Thymus (tissue), 11 donors: ENCODE data around the gene C10orf71. TPM values are rescaled to one million over a fixed set of nuclear protein-coding genes. Genes with fewer than 3 reads are reported as not detected.

ENCODE experiments used
- DNase-seq, 9 donors: peaks; one replicate each; pipeline ENCODE4 v3.0.0-alpha.2; 2013; ENCODE audit warnings: low spot score in 9 of 9, low read depth in 6 of 9, missing footprints in 1 of 9
- H3K27ac ChIP-seq, 2 donors: one replicate each; pipeline ENCODE4 v1.5.1; 2013; ENCODE audit warnings: control low read depth in 1 of 2, low read depth in 1 of 2, low read length in 1 of 2, mild to moderate bottlenecking in 1 of 2, moderate library complexity in 1 of 2
- H3K27me3 ChIP-seq, 2 donors: one replicate each; pipeline ENCODE4 v1.5.1; 2013; ENCODE audit warnings: low read length in 1 of 2; ENCODE audit not compliant: control insufficient read depth in 2 of 2, insufficient read depth in 1 of 2
- H3K36me3 ChIP-seq, 2 donors: one replicate each; pipeline ENCODE4 v1.5.1; 2013; ENCODE audit warnings: low read length in 1 of 2, mild to moderate bottlenecking in 1 of 2, moderate library complexity in 1 of 2; ENCODE audit not compliant: control insufficient read depth in 2 of 2, insufficient read depth in 2 of 2
- H3K4me1 ChIP-seq, 2 donors: one replicate each; pipeline ENCODE4 v1.5.1; 2013; ENCODE audit warnings: low read length in 2 of 2; ENCODE audit not compliant: control insufficient read depth in 2 of 2, insufficient read depth in 2 of 2
- H3K4me3 ChIP-seq, 2 donors: one replicate each; pipeline ENCODE4 v1.5.1; 2013; ENCODE audit warnings: low read length in 2 of 2, control low read depth in 1 of 2, mild to moderate bottlenecking in 1 of 2
- H3K9me3 ChIP-seq, 2 donors: one replicate each; pipeline ENCODE4 v1.5.1; 2013; ENCODE audit warnings: low read length in 1 of 2, mild to moderate bottlenecking in 1 of 2; ENCODE audit not compliant: control insufficient read depth in 2 of 2, insufficient read depth in 1 of 2
- WGBS: extraction: QIAGEN DNeasy Blood & Tissue Kit; methylation state at CpG from one replicate; pipeline ENCODE4 v1.1.7; 2013; 5-methylcytosine and 5-hydroxymethylcytosine counted together
- polyA plus RNA-seq: library from polyadenylated mRNA; stranded (reverse); fragments of 200-250 nt; gene quantifications from one replicate; pipeline ENCODE4 v1.2.3, GENCODE V29; 2013
- total RNA-seq: library from RNA; stranded (reverse); fragments of 120-200 nt; gene quantifications from one replicate; pipeline ENCODE4 v1.2.4, GENCODE V29; 2013
- donor health status: healthy.

Gene C10orf71
- total and polyA plus RNA-seq, 2 donors, result 0.02 to 0.05 TPM

GRCh38 chr10:49367600-49367999, 68.6 kb downstream of the C10orf71 start:
- Histone ChIP-seq H3K4me3 (no peak overlapping the region), H3K27me3 (peaks cover 0 to 8% of the 10 kb centered on the region in 2 donors), H3K27ac (no peak overlapping the region), H3K9me3 (peaks cover 0 to 6% of the 10 kb centered on the region in 2 donors), H3K4me1 (no peaks in the 10 kb centered on the region), H3K36me3 (no peaks in the 10 kb centered on the region)
- 84% methylated on average over 5 of the region's 5 CpGs for WGBS
- DNase-seq, result no peak

DNA sequence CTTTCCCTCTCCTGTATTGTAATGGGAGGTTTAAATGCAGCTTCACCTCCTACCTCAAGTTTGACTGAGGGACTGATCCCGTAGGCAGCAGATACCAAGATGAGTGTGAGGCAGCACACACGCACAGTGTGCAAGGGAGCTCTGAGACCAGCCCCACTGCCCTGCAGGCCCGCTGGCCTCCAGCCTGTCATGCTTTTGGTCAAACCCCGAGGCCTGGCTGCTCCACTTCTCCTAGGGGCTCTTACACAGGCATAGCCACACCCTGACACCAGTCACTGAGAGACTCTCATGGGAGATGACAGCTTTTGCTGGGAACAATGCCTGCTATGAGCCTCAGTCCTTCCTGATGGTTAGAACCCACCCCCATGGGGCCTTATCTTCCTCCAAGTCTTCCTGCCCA, 69.3 kb downstream of the C10orf71 start:
- 88% methylated on average over 4 of the region's 4 CpGs for WGBS
- peaks cover 0 to 8% of the 10 kb centered on the region in 2 donors for H3K27me3 ChIP-seq
- H3K4me1 ChIP-seq, result no peaks in the 10 kb centered on the region
- no peak overlapping the region for H3K27ac ChIP-seq
- peaks cover 0 to 6% of the 10 kb centered on the region in 2 donors for H3K9me3 ChIP-seq
- DNase-seq, result no peak
- H3K4me3 ChIP-seq, result no peak overlapping the region
- no peaks in the 10 kb centered on the region for H3K36me3 ChIP-seq

- no peak overlapping the region for H3K27ac ChIP-seq
- no peaks in the 10 kb centered on the region for H3K36me3 ChIP-seq
- peaks cover 0 to 8% of the 10 kb centered on the region in 2 donors for H3K27me3 ChIP-seq
- no peaks in the 10 kb centered on the region for H3K4me1 ChIP-seq
- no peak for DNase-seq
- no peak overlapping the region for H3K4me3 ChIP-seq
- H3K9me3 ChIP-seq, result peaks cover 0 to 6% of the 10 kb centered on the region in 2 donors
- 90% methylated on average over 14 of the region's 14 CpGs for WGBS
Observed at GRCh38 chr10:49369216-49370162, 70.5 kb downstream of the C10orf71 start.

DNA sequence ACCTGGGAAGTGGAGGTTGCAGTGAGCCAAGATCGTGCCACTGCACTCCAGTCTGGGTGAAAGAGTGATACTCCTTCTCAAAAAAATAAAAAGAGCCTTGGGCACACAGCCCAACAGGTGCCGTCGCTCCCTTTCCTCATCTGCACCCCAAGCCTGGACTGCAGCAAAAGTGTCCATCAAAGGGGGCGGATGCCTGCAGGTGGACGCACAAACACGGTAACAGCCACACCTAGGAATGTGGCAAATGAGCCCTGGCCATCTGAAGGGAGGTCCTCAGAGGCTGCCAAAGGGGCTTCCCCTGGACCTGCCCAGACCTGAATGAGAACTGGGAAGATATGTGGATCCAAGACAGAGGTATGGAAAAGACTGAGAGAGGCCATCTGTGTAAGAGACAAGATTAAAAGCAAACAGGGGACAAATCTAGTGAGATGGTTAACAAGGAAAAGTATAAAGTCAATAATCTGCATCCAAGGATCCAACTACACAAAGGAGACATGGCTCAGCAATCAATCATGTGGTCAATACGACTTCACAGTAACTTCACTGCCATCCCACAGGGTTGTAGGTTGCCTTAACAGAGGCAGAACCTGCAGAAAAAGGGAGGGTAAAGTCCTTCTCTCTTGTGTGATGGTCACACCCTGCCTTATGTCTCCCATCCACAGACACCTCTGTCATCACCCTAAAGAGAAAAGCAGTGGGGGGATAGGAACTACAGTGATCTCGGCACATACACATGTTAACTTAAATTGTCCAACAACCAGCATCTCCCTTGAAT, 71.5 kb downstream of the C10orf71 start:
- H3K27me3 ChIP-seq, result peaks cover 0 to 9% of the 10 kb centered on the region in 2 donors
- no peak for DNase-seq
- H3K27ac ChIP-seq, result no peak overlapping the region

DNA sequence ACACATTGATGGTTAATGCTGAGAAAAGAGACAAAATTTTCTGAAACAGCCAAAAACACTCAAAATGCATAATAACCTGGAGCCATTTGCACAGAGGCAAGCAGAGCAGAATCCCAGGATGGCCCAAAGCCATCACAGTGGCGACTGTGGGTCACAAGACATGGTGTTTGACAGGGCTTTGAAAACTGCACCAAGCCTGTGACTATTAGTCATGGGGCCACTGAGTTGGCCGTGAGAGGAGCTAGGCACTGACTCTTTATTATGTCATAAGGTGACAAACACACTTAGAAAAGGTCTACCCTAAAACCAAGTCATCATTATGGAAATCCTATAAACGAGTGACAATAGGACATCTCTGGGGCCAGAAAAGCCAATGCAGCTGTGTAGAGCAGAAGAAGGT, 73.0 kb downstream of the C10orf71 start:
- no peaks in the 10 kb centered on the region for H3K36me3 ChIP-seq
- H3K4me3 ChIP-seq, result no peak overlapping the region
- H3K27me3 ChIP-seq, result peaks cover 0 to 12% of the 10 kb centered on the region in 2 donors
- H3K4me1 ChIP-seq, result no peaks in the 10 kb centered on the region
- 93% methylated on average over 3 of the region's 3 CpGs for WGBS
- H3K9me3 ChIP-seq, result no peaks in the 10 kb centered on the region
- no peak overlapping the region for H3K27ac ChIP-seq
- no peak for DNase-seq

More for the DNA sequence above, 71.5 kb downstream of the C10orf71 start:
- WGBS, result 92% methylated on average over 8 of the region's 8 CpGs
- Histone ChIP-seq H3K36me3 (no peaks in the 10 kb centered on the region), H3K4me1 (no peaks in the 10 kb centered on the region), H3K9me3 (peaks cover 0 to 6% of the 10 kb centered on the region in 2 donors), H3K4me3 (no peak overlapping the region)

GRCh38 chr10:49373361-49373760, 74.4 kb downstream of the C10orf71 start:
- Histone ChIP-seq H3K36me3 (no peaks in the 10 kb centered on the region), H3K27me3 (peaks cover 0 to 13% of the 10 kb centered on the region in 2 donors), H3K27ac (no peak overlapping the region), H3K4me3 (no peak overlapping the region), H3K4me1 (no peaks in the 10 kb centered on the region), H3K9me3 (no peaks in the 10 kb centered on the region)
- WGBS, result over 99% methylated on average over 5 of the region's 5 CpGs
- no peak for DNase-seq

GRCh38 chr10:49374740-49375139, 75.8 kb downstream of the C10orf71 start:
- Histone ChIP-seq H3K36me3 (no peaks in the 10 kb centered on the region), H3K4me3 (no peak overlapping the region), H3K27ac (no peak overlapping the region), H3K4me1 (no peaks in the 10 kb centered on the region), H3K27me3 (peaks cover 0 to 14% of the 10 kb centered on the region in 2 donors), H3K9me3 (no peaks in the 10 kb centered on the region)
- 92% methylated on average over 5 of the region's 5 CpGs for WGBS
- DNase-seq, result no peak

DNA sequence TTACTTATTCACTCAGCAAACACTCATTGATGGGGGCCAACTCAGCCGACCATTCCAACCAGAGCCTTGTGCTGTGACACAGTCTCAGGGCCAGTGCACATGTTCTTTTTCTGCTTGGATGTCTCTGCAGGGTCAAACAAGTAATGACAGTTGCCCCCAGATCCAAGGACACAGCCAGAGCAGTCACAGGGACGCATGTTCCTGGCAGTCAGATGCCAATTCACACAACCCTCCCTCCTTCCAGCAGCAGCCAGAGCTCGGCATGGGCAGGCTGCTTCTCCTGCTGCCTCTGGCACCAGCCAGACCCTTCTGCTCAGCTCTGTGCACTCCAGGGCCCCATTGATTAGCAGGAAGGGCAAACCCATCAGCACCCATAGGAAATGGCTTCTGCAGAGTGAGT, 76.6 kb downstream of the C10orf71 start:
- H3K4me3 ChIP-seq, result no peak overlapping the region
- peaks cover 0 to 19% of the 10 kb centered on the region in 2 donors for H3K27me3 ChIP-seq
- no peaks in the 10 kb centered on the region for H3K36me3 ChIP-seq
- WGBS, result 93% methylated on average over 3 of the region's 3 CpGs
- no peak overlapping the region for H3K27ac ChIP-seq
- H3K9me3 ChIP-seq, result no peaks in the 10 kb centered on the region
- no peaks in the 10 kb centered on the region for H3K4me1 ChIP-seq
- no peak for DNase-seq
